BLaER1 (cell line): ENCODE results near the gene FADD.
A peak's percentile ranks its signal among the peaks of the same experiment; 100 is the strongest.

Experiments
- H3K27ac ChIP-seq: shearing (Covaris generic); formaldehyde crosslinking; 2 replicates; pipeline ENCODE4 v1.8.1; 2022
- H3K27me3 ChIP-seq: shearing (Covaris generic); formaldehyde crosslinking; 2 replicates; pipeline ENCODE4 v1.8.1; 2022
- H3K36me3 ChIP-seq: shearing (Covaris generic); formaldehyde crosslinking; 2 replicates; pipeline ENCODE4 v1.8.1; 2022
- H3K4me1 ChIP-seq: shearing (Covaris generic); formaldehyde crosslinking; 2 replicates; pipeline ENCODE4 v1.8.1; 2022
- H3K4me2 ChIP-seq: shearing (Covaris generic); formaldehyde crosslinking; 2 replicates; pipeline ENCODE4 v1.8.1; 2022
- H3K4me3 ChIP-seq: shearing (Covaris generic); formaldehyde crosslinking; 2 replicates; pipeline ENCODE4 v1.8.1; 2022
- H3K9ac ChIP-seq: shearing (Covaris generic); formaldehyde crosslinking; 2 replicates; pipeline ENCODE4 v1.8.1; 2022
- H3K9me3 ChIP-seq: shearing (Covaris generic); formaldehyde crosslinking; 2 replicates; pipeline ENCODE4 v1.8.1; 2022
- H4K20me1 ChIP-seq: shearing (Covaris generic); formaldehyde crosslinking; 2 replicates; pipeline ENCODE4 v1.8.1; 2022
- Cebpa-rat ChIP-seq: shearing (Covaris generic); IDR thresholded peaks from 2 replicates; pipeline ENCODE4 v1.8.1; 2022

Gene FADD

GRCh38 chr11:70229737-70230136 is 26.6 kb downstream of the FADD start:
- Histone ChIP-seq H3K4me3 (no peak overlapping the region), H3K9ac (no peak overlapping the region), H3K27me3 (no peaks in the 10 kb centered on the region), H3K27ac (no peak overlapping the region), H4K20me1 (no peaks in the 10 kb centered on the region), H3K9me3 (no peaks in the 10 kb centered on the region), H3K4me1 (peaks cover 31% of the 10 kb centered on the region), H3K36me3 (no peaks in the 10 kb centered on the region), H3K4me2 (no peak overlapping the region)
- TF ChIP-seq Cebpa-rat = no peak

GRCh38 chr11:70230151-70230839 is 27.2 kb downstream of the FADD start:
- Histone ChIP-seq H3K9me3 (no peaks in the 10 kb centered on the region), H3K9ac (no peak overlapping the region), H3K4me2 (peak overlapping the region; percentile 22; the same call in 1 of the 2 replicates), H3K4me3 (no peak overlapping the region), H3K36me3 (no peaks in the 10 kb centered on the region), H3K27ac (no peak overlapping the region), H3K27me3 (no peaks in the 10 kb centered on the region), H3K4me1 (peaks cover 31% of the 10 kb centered on the region), H4K20me1 (no peaks in the 10 kb centered on the region)
- TF ChIP-seq Cebpa-rat = no peak

- Histone ChIP-seq H3K9me3 (no peaks in the 10 kb centered on the region), H3K4me1 (peaks cover 31% of the 10 kb centered on the region), H3K4me2 (peak overlapping the region; percentile 22), H3K27ac (no peak overlapping the region), H3K36me3 (no peaks in the 10 kb centered on the region), H3K4me3 (no peak overlapping the region), H3K27me3 (no peaks in the 10 kb centered on the region), H4K20me1 (no peaks in the 10 kb centered on the region), H3K9ac (no peak overlapping the region)
- TF ChIP-seq Cebpa-rat = no peak
Measured at GRCh38 chr11:70230840-70231710, 28.0 kb downstream of the FADD start.

- no peaks in the 10 kb centered on the region for H3K27me3 ChIP-seq
- H3K4me3 ChIP-seq = no peak overlapping the region
- peaks cover 15% of the 10 kb centered on the region for H3K4me1 ChIP-seq
- TF ChIP-seq Cebpa-rat = no peak
- no peaks in the 10 kb centered on the region for H3K36me3 ChIP-seq
- H3K27ac ChIP-seq = no peak overlapping the region
- H3K4me2 ChIP-seq = no peak overlapping the region
- H3K9me3 ChIP-seq = no peaks in the 10 kb centered on the region
- no peak overlapping the region for H3K9ac ChIP-seq
- H4K20me1 ChIP-seq = no peaks in the 10 kb centered on the region
Measured at GRCh38 chr11:70233034-70233433, 29.9 kb downstream of the FADD start.

- Histone ChIP-seq H3K36me3 (no peaks in the 10 kb centered on the region), H3K4me2 (no peak overlapping the region)
Measured at GRCh38 chr11:70233511-70233934, 30.4 kb downstream of the FADD start.

GRCh38 chr11:70233962-70234361 is 30.9 kb downstream of the FADD start:
- Histone ChIP-seq H3K4me3 (no peak overlapping the region), H3K4me1 (peaks cover 9% of the 10 kb centered on the region), H3K27me3 (no peaks in the 10 kb centered on the region), H4K20me1 (no peaks in the 10 kb centered on the region), H3K36me3 (no peaks in the 10 kb centered on the region), H3K9ac (no peak overlapping the region), H3K4me2 (no peak overlapping the region), H3K27ac (no peak overlapping the region), H3K9me3 (no peaks in the 10 kb centered on the region)
- no peak for TF ChIP-seq Cebpa-rat

More at GRCh38 chr11:70233511-70233934, 30.4 kb downstream of the FADD start:
- TF ChIP-seq Cebpa-rat = no peak
- Histone ChIP-seq H3K27me3 (no peaks in the 10 kb centered on the region), H3K9ac (no peak overlapping the region), H3K4me1 (peaks cover 10% of the 10 kb centered on the region), H4K20me1 (no peaks in the 10 kb centered on the region), H3K4me3 (no peak overlapping the region), H3K27ac (no peak overlapping the region), H3K9me3 (no peaks in the 10 kb centered on the region)

GRCh38 chr11:70240337-70240736 is 37.2 kb downstream of the FADD start:
- no peaks in the 10 kb centered on the region for H3K27me3 ChIP-seq
- no peaks in the 10 kb centered on the region for H3K4me1 ChIP-seq
- no peaks in the 10 kb centered on the region for H4K20me1 ChIP-seq

GRCh38 chr11:70241709-70242108 is 38.6 kb downstream of the FADD start:
- H4K20me1 ChIP-seq = no peaks in the 10 kb centered on the region
- H3K27ac ChIP-seq = no peak overlapping the region
- no peaks in the 10 kb centered on the region for H3K27me3 ChIP-seq
- no peak overlapping the region for H3K9ac ChIP-seq
- H3K4me3 ChIP-seq = no peak overlapping the region
- H3K4me2 ChIP-seq = no peak overlapping the region
- TF ChIP-seq Cebpa-rat = no peak
- no peaks in the 10 kb centered on the region for H3K36me3 ChIP-seq
- no peaks in the 10 kb centered on the region for H3K9me3 ChIP-seq
- no peaks in the 10 kb centered on the region for H3K4me1 ChIP-seq

More at GRCh38 chr11:70240337-70240736, 37.2 kb downstream of the FADD start:
- no peak overlapping the region for H3K27ac ChIP-seq
- H3K4me3 ChIP-seq = no peak overlapping the region
- no peak for TF ChIP-seq Cebpa-rat
- H3K9me3 ChIP-seq = no peaks in the 10 kb centered on the region
- H3K36me3 ChIP-seq = no peaks in the 10 kb centered on the region
- H3K4me2 ChIP-seq = no peak overlapping the region
- H3K9ac ChIP-seq = no peak overlapping the region

- no peaks in the 10 kb centered on the region for H3K36me3 ChIP-seq
- H4K20me1 ChIP-seq = no peaks in the 10 kb centered on the region
- H3K27me3 ChIP-seq = no peaks in the 10 kb centered on the region
- H3K4me3 ChIP-seq = no peak overlapping the region
- H3K9me3 ChIP-seq = no peaks in the 10 kb centered on the region
- H3K4me1 ChIP-seq = no peaks in the 10 kb centered on the region
- no peak for TF ChIP-seq Cebpa-rat
- no peak overlapping the region for H3K9ac ChIP-seq
- no peak overlapping the region for H3K27ac ChIP-seq
- no peak overlapping the region for H3K4me2 ChIP-seq
Measured at GRCh38 chr11:70242885-70243284, 39.8 kb downstream of the FADD start.

GRCh38 chr11:70243912-70244652 is 41.0 kb downstream of the FADD start:
- TF ChIP-seq Cebpa-rat = no peak
- H3K4me2 ChIP-seq = no peak overlapping the region

More at GRCh38 chr11:70243912-70244652, 41.0 kb downstream of the FADD start:
- Histone ChIP-seq H4K20me1 (no peaks in the 10 kb centered on the region), H3K9ac (no peak overlapping the region), H3K4me3 (no peak overlapping the region), H3K9me3 (no peaks in the 10 kb centered on the region), H3K27ac (no peak overlapping the region), H3K36me3 (no peaks in the 10 kb centered on the region), H3K27me3 (no peaks in the 10 kb centered on the region), H3K4me1 (no peaks in the 10 kb centered on the region)
